Measurements from ENCODE around the gene DDX42.

- TF ChIP-seq CTCF (IDR thresholded peaks at IDR 0.05) = no peak
- TF ChIP-seq EZH2 (IDR thresholded peaks at IDR 0.05) = no peak
- no peak for TF ChIP-seq EZH2phosphoT487 (IDR thresholded peaks at IDR 0.05)
Measured at GRCh38 chr17:63741408-63742173, 32.4 kb upstream of the DDX42 start, which contains the start of gene STRADA.
